GM12801 (cell line): ENCODE measurements around the gene RNASE13.

Experiments used
- TF ChIP-seq, protein P1 (sequence below): IDR thresholded peaks from one replicate; pipeline ENCODE4 v1.5.1; 2011; ENCODE audit warnings: control low read depth; ENCODE audit not compliant: insufficient read length; ENCODE audit errors: extremely low read depth

Gene RNASE13

DNA sequence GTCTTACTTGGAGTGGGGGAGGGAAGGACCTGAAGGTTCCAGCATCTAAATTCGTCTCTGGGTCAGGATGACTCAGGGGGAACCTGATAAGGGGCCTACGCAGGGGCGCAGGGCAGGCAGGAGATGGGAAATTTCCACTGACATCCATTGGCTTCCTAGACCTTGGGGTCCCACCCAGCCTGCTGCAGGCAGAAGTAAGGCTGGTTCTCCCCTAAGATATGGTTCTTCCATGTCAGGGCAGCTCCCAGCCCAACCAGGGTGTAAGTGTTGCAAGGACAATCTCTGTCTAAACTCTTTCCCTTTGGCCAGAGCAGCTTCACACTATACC lies 7.7 kb downstream of the RNASE13 start:
- TF ChIP-seq, protein P1, sequence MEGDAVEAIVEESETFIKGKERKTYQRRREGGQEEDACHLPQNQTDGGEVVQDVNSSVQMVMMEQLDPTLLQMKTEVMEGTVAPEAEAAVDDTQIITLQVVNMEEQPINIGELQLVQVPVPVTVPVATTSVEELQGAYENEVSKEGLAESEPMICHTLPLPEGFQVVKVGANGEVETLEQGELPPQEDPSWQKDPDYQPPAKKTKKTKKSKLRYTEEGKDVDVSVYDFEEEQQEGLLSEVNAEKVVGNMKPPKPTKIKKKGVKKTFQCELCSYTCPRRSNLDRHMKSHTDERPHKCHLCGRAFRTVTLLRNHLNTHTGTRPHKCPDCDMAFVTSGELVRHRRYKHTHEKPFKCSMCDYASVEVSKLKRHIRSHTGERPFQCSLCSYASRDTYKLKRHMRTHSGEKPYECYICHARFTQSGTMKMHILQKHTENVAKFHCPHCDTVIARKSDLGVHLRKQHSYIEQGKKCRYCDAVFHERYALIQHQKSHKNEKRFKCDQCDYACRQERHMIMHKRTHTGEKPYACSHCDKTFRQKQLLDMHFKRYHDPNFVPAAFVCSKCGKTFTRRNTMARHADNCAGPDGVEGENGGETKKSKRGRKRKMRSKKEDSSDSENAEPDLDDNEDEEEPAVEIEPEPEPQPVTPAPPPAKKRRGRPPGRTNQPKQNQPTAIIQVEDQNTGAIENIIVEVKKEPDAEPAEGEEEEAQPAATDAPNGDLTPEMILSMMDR: no peak

GRCh38 chr14:21026274-21026987 lies 8.2 kb downstream of the RNASE13 start:
- TF ChIP-seq, protein P1: no peak

- TF ChIP-seq, protein P1: no peak
Observed at GRCh38 chr14:21025371-21026273, 9.0 kb downstream of the RNASE13 start.

- TF ChIP-seq, protein P1: no peak
Observed at GRCh38 chr14:21024585-21025370, 9.8 kb downstream of the RNASE13 start, which contains the start of gene NDRG2. NDRG2 (minus strand) TSS chr14:21025061; CDS start chr14:21023315, 1,746 bp downstream.

DNA sequence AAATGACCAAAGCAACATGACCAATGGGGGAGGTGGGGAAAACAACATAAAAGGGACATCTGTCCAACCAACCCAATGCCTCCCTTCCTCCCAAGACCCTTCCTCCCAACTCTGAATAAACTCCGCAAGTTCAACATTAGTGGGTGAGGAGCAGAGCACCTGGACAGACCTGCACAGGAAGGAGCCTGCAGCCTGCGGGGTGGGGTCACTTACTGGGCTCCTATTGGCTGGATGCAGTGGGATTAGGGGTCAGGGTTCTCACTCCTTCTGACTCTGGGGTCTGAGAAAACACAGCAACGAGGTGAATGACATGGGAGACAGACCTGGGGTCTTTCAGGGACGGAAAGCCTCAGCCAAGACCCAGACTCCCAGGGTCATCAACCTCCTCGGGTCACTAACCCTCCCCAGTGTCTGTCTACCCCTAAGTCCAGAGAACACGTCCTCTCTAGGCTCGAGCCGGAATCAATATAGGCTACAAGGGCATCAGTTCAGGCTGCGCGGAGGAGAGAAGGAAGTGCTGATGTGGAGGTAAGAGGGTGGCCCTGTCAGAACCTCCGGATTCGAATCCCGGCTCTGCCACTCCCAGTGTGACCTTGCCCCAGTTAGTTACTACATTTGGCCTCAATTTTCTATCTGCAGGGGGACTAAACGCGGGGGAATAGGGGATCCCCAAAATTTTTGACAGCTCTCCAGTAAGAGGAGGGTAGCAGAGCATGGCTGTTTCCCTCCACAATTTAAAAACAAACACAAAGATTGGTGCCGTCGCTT lies 10.6 kb downstream of the RNASE13 start:
- TF ChIP-seq, protein P1: no peak

DNA sequence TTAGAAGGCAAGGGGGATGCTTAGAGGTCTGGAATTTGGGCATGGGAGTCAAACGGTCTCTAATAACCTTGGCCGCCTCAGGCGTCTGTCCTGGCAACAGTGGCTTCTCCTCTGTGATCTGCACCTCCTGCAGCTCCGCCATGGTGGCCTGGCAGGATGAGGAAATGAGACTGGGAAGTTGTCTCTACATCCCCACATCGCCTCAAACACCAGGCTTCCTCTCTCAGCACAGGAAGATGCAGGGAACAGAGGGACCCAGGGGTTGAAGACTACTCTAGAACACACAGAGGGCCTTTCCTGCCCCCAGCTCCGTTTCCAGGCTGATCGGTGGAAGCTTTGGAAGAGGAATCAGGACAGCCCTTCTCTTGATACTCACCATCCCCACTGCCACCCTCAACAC lies 11.4 kb downstream of the RNASE13 start:
- TF ChIP-seq, protein P1: no peak
